Tibial nerve (tissue), 4 donors: ENCODE data around the gene ABI3BP. TPM values are rescaled to one million over a fixed set of nuclear protein-coding genes. Genes with fewer than 3 reads are reported as not detected.

Experiments
- DNase-seq, 2 donors: peaks; one replicate each; pipeline ENCODE4 v3.0.0-alpha.2; 2019; ENCODE audit warnings: low spot score in 2 of 2
- H3K27ac ChIP-seq, 4 donors: fragments of 200-600 bp; sonication (generic) in 3 of 4; one replicate each; pipeline ENCODE4 v1.5.1; 2017 to 2019; ENCODE audit warnings: mild to moderate bottlenecking in 1 of 4
- H3K27me3 ChIP-seq, 2 donors: fragments of 200-600 bp; sonication (generic) in 1 of 2; one replicate each; pipeline versions ENCODE4 v1.5.1 to v1.6.0; 2017 to 2019
- H3K36me3 ChIP-seq, 3 donors: fragments of 200-600 bp; sonication (generic); one replicate each; pipeline ENCODE4 v1.5.1; 2018 to 2019
- H3K4me1 ChIP-seq, 4 donors: fragments of 200-600 bp; sonication (generic) in 3 of 4; one replicate each; pipeline ENCODE4 v1.5.1; 2017 to 2019
- H3K4me3 ChIP-seq, 4 donors: fragments of 200-600 bp; sonication (generic) in 3 of 4; one replicate each; pipeline ENCODE4 v1.5.1; 2017 to 2019; ENCODE audit warnings: mild to moderate bottlenecking in 1 of 4, moderate library complexity in 1 of 4
- H3K9me3 ChIP-seq, 4 donors: fragments of 200-600 bp; sonication (generic) in 3 of 4; one replicate each; pipeline ENCODE4 v1.5.1; 2017 to 2019
- CTCF ChIP-seq, 5 experiments: fragments of 200-600 bp in 3 of 5; fragments of 450-650 bp in 2 of 5; sonication (generic) in 3 of 5; IDR thresholded peaks; one replicate each; pipeline ENCODE4 v1.5.1; 2016 to 2019; ENCODE audit warnings: antibody characterized with exemption in 5 of 5, mild to moderate bottlenecking in 3 of 5, moderate library complexity in 2 of 5
- EP300 ChIP-seq, 2 donors: sonication (generic); formaldehyde crosslinking; IDR thresholded peaks; one replicate each; pipeline ENCODE4 v1.6.1; 2017; ENCODE audit warnings: antibody characterized with exemption in 2 of 2, mild to moderate bottlenecking in 1 of 2
- POLR2A ChIP-seq, 2 donors: fragments of 450-650 bp; IDR thresholded peaks; one replicate each; pipeline ENCODE4 v1.6.1; 2017; ENCODE audit warnings: antibody characterized with exemption in 2 of 2, mild to moderate bottlenecking in 2 of 2, moderate library complexity in 2 of 2
- WGBS, 2 donors: methylation state at CpG; one replicate each; pipeline ENCODE4 v1.1.5; 2018; 5-methylcytosine and 5-hydroxymethylcytosine counted together
- total RNA-seq, 4 donors: library from RNA; depleted of rRNA; stranded (reverse); fragments of >200 nt; gene quantifications; one replicate each; pipeline ENCODE4 v1.1.0, GENCODE V29; 2016

ABI3BP gene
- total RNA-seq, 4 donors from 2014 or later, result 39.6 to 189 (median 139) TPM

- Histone ChIP-seq H3K4me1 (peaks cover 0 to 50% (median 14%) of the 10 kb centered on the region in 4 donors), H3K4me3 (no peak overlapping the region), H3K9me3 (no peaks in the 10 kb centered on the region), H3K27ac (no peak overlapping the region), H3K36me3 (peaks cover 0 to 54% (median 0%) of the 10 kb centered on the region in 3 donors), H3K27me3 (no peaks in the 10 kb centered on the region)
- DNase-seq, result no peak
- WGBS, 2 donors, result 76 to 79% methylated on average over 2 of the region's 2 CpGs
- TF ChIP-seq CTCF (IDR thresholded peaks at IDR 0.05) (no peak), EP300 (IDR thresholded peaks at IDR 0.05) (no peak), POLR2A (IDR thresholded peaks at IDR 0.05) (no peak)
Measured at GRCh38 chr3:100717063-100717462, 276.2 kb downstream of the ABI3BP start.

GRCh38 chr3:100715176-100715575 is 278.0 kb downstream of the ABI3BP start:
- Histone ChIP-seq H3K4me1 (peaks cover 0 to 61% (median 20%) of the 10 kb centered on the region in 4 donors), H3K36me3 (peaks cover 0 to 36% (median 0%) of the 10 kb centered on the region in 3 donors), H3K27me3 (no peaks in the 10 kb centered on the region), H3K4me3 (no peak overlapping the region), H3K27ac (no peak overlapping the region), H3K9me3 (no peaks in the 10 kb centered on the region)
- DNase-seq, result no peak
- TF ChIP-seq CTCF (IDR thresholded peaks at IDR 0.05), result no peak
- no peak for TF ChIP-seq POLR2A (IDR thresholded peaks at IDR 0.05)
- TF ChIP-seq EP300 (IDR thresholded peaks at IDR 0.05), result no peak

- Histone ChIP-seq H3K4me3 (peak overlapping the region; percentile 78 to 95 (median 87)), H3K27ac (peak overlapping the region; percentile 92 to 99 (median 96)), H3K9me3 (no peaks in the 10 kb centered on the region), H3K27me3 (no peaks in the 10 kb centered on the region), H3K36me3 (peaks cover 0 to 17% (median 0%) of the 10 kb centered on the region in 3 donors), H3K4me1 (peaks cover 0 to 47% (median 12%) of the 10 kb centered on the region in 4 donors)
- 21 to 23% methylated on average over 8 of the region's 8 CpGs for WGBS, 2 donors
- no peak for DNase-seq
- no peak for TF ChIP-seq CTCF (IDR thresholded peaks at IDR 0.05)
- no peak for TF ChIP-seq EP300 (IDR thresholded peaks at IDR 0.05)
- TF ChIP-seq POLR2A (IDR thresholded peaks at IDR 0.05), result no peak
Measured at GRCh38 chr3:100710261-100710968, 282.8 kb downstream of the ABI3BP start.

- Histone ChIP-seq H3K4me1 (peaks cover 0 to 41% (median 10%) of the 10 kb centered on the region in 4 donors), H3K27ac (peak overlapping the region; percentile 92 to 99 (median 96)), H3K9me3 (no peaks in the 10 kb centered on the region), H3K36me3 (peaks cover 0 to 13% (median 0%) of the 10 kb centered on the region in 3 donors), H3K27me3 (no peaks in the 10 kb centered on the region), H3K4me3 (peak overlapping the region; percentile 78 to 95 (median 87))
- no peak for DNase-seq
- 2 to 3% methylated on average over 22 of the region's 23 CpGs for WGBS, 2 donors
- TF ChIP-seq EP300 (IDR thresholded peaks at IDR 0.05) (no peak), CTCF (IDR thresholded peaks at IDR 0.05) (no peak), POLR2A (IDR thresholded peaks at IDR 0.05) (no peak)
Measured at GRCh38 chr3:100709842-100710260, 283.4 kb downstream of the ABI3BP start.
